Heart left ventricle (tissue), 13 donors: Measurements from ENCODE around the gene FBXO42.

Experiments
- CTCF ChIP-seq, 12 donors: fragments of 200-600 bp; sonication (generic) in 4 of 12; IDR thresholded peaks; one replicate each; pipeline versions ENCODE4 v1.5.0 to v1.8.0; 2018 to 2022; ENCODE audit warnings: antibody characterized with exemption in 12 of 12, mild to moderate bottlenecking in 5 of 12
- POLR2A ChIP-seq, 2 donors: fragments of 450-650 bp; IDR thresholded peaks; one replicate each; pipeline ENCODE4 v1.6.1; 2017; ENCODE audit warnings: antibody characterized with exemption in 2 of 2, mild to moderate bottlenecking in 2 of 2, moderate library complexity in 2 of 2
- donor health status: ischemic (EF 13 %, LVEDD 7.1; RV severe dilation, severe dysfunction).
- donor health status: DM: no; HTN: yes; CAD: no.
- donor health status: DM: no; HTN: no; CAD: no.
- donor health status: ischemic (EF 25% LVEDD 6.9; RV normal size, moderate dysfunction).
- donor health status: ischemic (EF 25% LVEDD 5.7; RV mildly dilated, moderate dysfunction).
- donor health status: ischemic (EF 35%, LVEDD 5.7; RV mildly dilated, moderate dysfunction).
- donor health status: nonischemic (EF 11% LVEDD 7.7; RV severe dilation, severe dysfunction).
- donor health status: DM: yes; HTN: yes; CAD: no.
- donor health status: PGD.
- donor health status: ischemic (EF 29% LVEDD 5.4; RV normal size, mild dysfunction).
- donor health status: nonischemic (EF 23%, LVEDD 6.1; RV moderate dilation, normal function).

- TF ChIP-seq CTCF (IDR thresholded peaks at IDR 0.05) (no peak), POLR2A (IDR thresholded peaks at IDR 0.05) (no peak)
These were observed 104.8 kb downstream of the FBXO42 start for GRCh38 chr1:16247441-16247840.
